ENCODE data around the gene CXCL3.

The CXCL3 gene

GRCh38 chr4:74006009-74006476, 32.4 kb downstream of the CXCL3 start:
- Histone ChIP-seq H4K20me1 (ENCODE audit: control insufficient read depth, insufficient read depth, low read depth, low read length) (no peaks in the 10 kb centered on the region), H3K4me1 (ENCODE audit: control insufficient read depth, low read length) (no peaks in the 10 kb centered on the region), H3K9me3 (ENCODE audit: control insufficient read depth, insufficient read depth, low read length) (no peaks in the 10 kb centered on the region), H3K4me2 (ENCODE audit: low read length) (no peak overlapping the region), H3K4me3 (ENCODE audit: low read length) (no peak overlapping the region), H3F3A (ENCODE audit: control insufficient read depth, insufficient read depth) (no peaks in the 10 kb centered on the region), H3K27ac (ENCODE audit: low read depth, low read length) (no peak overlapping the region), H3K27me3 (ENCODE audit: control insufficient read depth, low read length) (no peaks in the 10 kb centered on the region), H3K9me2 (replicated peaks; ENCODE audit: control insufficient read depth, low read length) (no peaks in the 10 kb centered on the region), H3K79me2 (ENCODE audit: control insufficient read depth, low read length) (no peaks in the 10 kb centered on the region), H3K36me3 (ENCODE audit: control insufficient read depth, low read length) (no peaks in the 10 kb centered on the region)
- TF ChIP-seq EZH2phosphoT487 (IDR thresholded peaks at IDR 0.05; ENCODE audit: borderline replicate concordance, low read length) (no peak), CTCF (IDR thresholded peaks at IDR 0.05; ENCODE audit: low read depth, low read length, poor library complexity, severe bottlenecking) (no peak)

- Histone ChIP-seq H3F3A (ENCODE audit: control insufficient read depth, insufficient read depth) (no peaks in the 10 kb centered on the region), H3K79me2 (ENCODE audit: control insufficient read depth, low read length) (no peaks in the 10 kb centered on the region), H3K9me2 (replicated peaks; ENCODE audit: control insufficient read depth, low read length) (no peaks in the 10 kb centered on the region), H3K9me3 (ENCODE audit: control insufficient read depth, insufficient read depth, low read length) (no peaks in the 10 kb centered on the region), H3K4me2 (ENCODE audit: low read length) (no peak overlapping the region), H3K27ac (ENCODE audit: low read depth, low read length) (no peak overlapping the region), H3K36me3 (ENCODE audit: control insufficient read depth, low read length) (no peaks in the 10 kb centered on the region), H3K4me3 (ENCODE audit: low read length) (no peak overlapping the region), H4K20me1 (ENCODE audit: control insufficient read depth, insufficient read depth, low read depth, low read length) (no peaks in the 10 kb centered on the region), H3K4me1 (ENCODE audit: control insufficient read depth, low read length) (no peaks in the 10 kb centered on the region), H3K27me3 (ENCODE audit: control insufficient read depth, low read length) (no peaks in the 10 kb centered on the region)
- TF ChIP-seq EZH2phosphoT487 (IDR thresholded peaks at IDR 0.05; ENCODE audit: borderline replicate concordance, low read length), result no peak
- TF ChIP-seq CTCF (IDR thresholded peaks at IDR 0.05; ENCODE audit: low read depth, low read length, poor library complexity, severe bottlenecking), result no peak
These were observed 33.0 kb downstream of the CXCL3 start for GRCh38 chr4:74005528-74005927.

GRCh38 chr4:74004668-74005067, 33.8 kb downstream of the CXCL3 start:
- H3K36me3 ChIP-seq (ENCODE audit: control insufficient read depth, low read length), result no peaks in the 10 kb centered on the region
- no peaks in the 10 kb centered on the region for H4K20me1 ChIP-seq (ENCODE audit: control insufficient read depth, insufficient read depth, low read depth, low read length)
- H3K79me2 ChIP-seq (ENCODE audit: control insufficient read depth, low read length), result no peaks in the 10 kb centered on the region
- no peaks in the 10 kb centered on the region for H3K27me3 ChIP-seq (ENCODE audit: control insufficient read depth, low read length)
- no peak overlapping the region for H3K27ac ChIP-seq (ENCODE audit: low read depth, low read length)
- H3F3A ChIP-seq (ENCODE audit: control insufficient read depth, insufficient read depth), result no peaks in the 10 kb centered on the region
- no peaks in the 10 kb centered on the region for H3K4me1 ChIP-seq (ENCODE audit: control insufficient read depth, low read length)
- TF ChIP-seq CTCF (IDR thresholded peaks at IDR 0.05; ENCODE audit: low read depth, low read length, poor library complexity, severe bottlenecking), result no peak
- no peak for TF ChIP-seq EZH2phosphoT487 (IDR thresholded peaks at IDR 0.05; ENCODE audit: borderline replicate concordance, low read length)
- H3K9me3 ChIP-seq (ENCODE audit: control insufficient read depth, insufficient read depth, low read length), result no peaks in the 10 kb centered on the region
- no peak overlapping the region for H3K4me2 ChIP-seq (ENCODE audit: low read length)
- H3K9me2 ChIP-seq (replicated peaks; ENCODE audit: control insufficient read depth, low read length), result no peaks in the 10 kb centered on the region
- no peak overlapping the region for H3K4me3 ChIP-seq (ENCODE audit: low read length)

Measured in DOHH2 (cell line).